Adrenal gland (tissue), 12 donors: ENCODE measurements around the gene LDB3. TPM values are rescaled to one million over a fixed set of nuclear protein-coding genes. Genes with fewer than 3 reads are reported as not detected.
A peak's percentile ranks its signal among the peaks of the same experiment; 100 is the strongest.

Experiments
- DNase-seq, 7 donors: peaks; one replicate each; pipeline ENCODE4 v3.0.0-alpha.2; 2019 to 2020
- H3K27ac ChIP-seq, 5 donors: fragments of 200-600 bp; sonication (generic) in 4 of 5; 1 replicate in 3 of 5; 2 replicates in 2 of 5; pipeline versions ENCODE4 v1.5.1 to v1.8.0; 2016 to 2020; ENCODE audit warnings: mild to moderate bottlenecking in 1 of 5
- H3K27me3 ChIP-seq: fragments of 200-600 bp; 2 replicates; pipeline ENCODE4 v1.8.0; 2021
- H3K36me3 ChIP-seq, 2 donors: fragments of 200-600 bp; replicated peaks in 1 of 2; 1 replicate in 1 of 2; 2 replicates in 1 of 2; pipeline versions ENCODE4 v1.5.1 to v1.8.0; 2018 to 2022
- H3K4me1 ChIP-seq, 2 donors: fragments of 200-600 bp; replicated peaks in 1 of 2; 1 replicate in 1 of 2; 2 replicates in 1 of 2; pipeline versions ENCODE4 v1.5.1 to v1.8.0; 2018 to 2021
- H3K4me3 ChIP-seq, 4 donors: fragments of 200-600 bp; sonication (generic) in 3 of 4; one replicate each; pipeline ENCODE4 v1.5.1; 2016 to 2018
- H3K9me3 ChIP-seq, 3 donors: fragments of 200-600 bp; sonication (generic) in 1 of 3; replicated peaks in 1 of 3; 1 replicate in 2 of 3; 2 replicates in 1 of 3; pipeline versions ENCODE4 v1.5.1 to v1.8.0; 2016 to 2021
- POLR2A ChIP-seq, 2 donors: fragments of 450-650 bp; IDR thresholded peaks; one replicate each; pipeline ENCODE4 v1.6.1; 2017; ENCODE audit warnings: antibody characterized with exemption in 2 of 2, mild to moderate bottlenecking in 2 of 2, moderate library complexity in 1 of 2
- WGBS, 4 donors: extraction: QIAGEN DNeasy Blood & Tissue Kit in 2 of 4; methylation state at CpG; one replicate each; pipeline versions ENCODE4 v1.1.5 to v1.1.7; 2013 to 2017; 5-methylcytosine and 5-hydroxymethylcytosine counted together
- intact Hi-C, 2 donors: fragments of 100-400 bp; cut with DNase I; formaldehyde crosslinking; loops; one replicate each; pipeline versions ENCODE4 v1.14.1 to v1.15.0; 2022 to 2023
- polyA plus RNA-seq, 3 donors: library from polyadenylated mRNA; stranded (reverse); fragments of 200-250 nt in 2 of 3; fragments of 350-450 nt in 1 of 3; fragmentation: Illumina TruSeq in 1 of 3; extraction: RNeasy Lipid Tissue Mini Kit (QIAGEN cat#74804) in 1 of 3; gene quantifications; one replicate each; pipeline ENCODE4 v1.2.3, GENCODE V29; 2013 to 2014
- total RNA-seq, 9 donors: library from RNA; depleted of rRNA in 4 of 9; stranded (reverse); fragments of >200 nt in 4 of 9; fragments of 120-200 nt in 1 of 9; fragmentation: NEBNext Ultra II Directional in 1 of 9; extraction: Animal tissue kit (Norgen Biotek cat#: 25700) in 1 of 9; gene quantifications; one replicate each; pipeline versions ENCODE4 v1.1.0 to v1.2.4, GENCODE V29; 2013 to 2023
- TF ChIP-seq, protein P1 (sequence below), 6 experiments: fragments of 450-650 bp in 4 of 6; fragments of 200-600 bp in 2 of 6; sonication (generic) in 1 of 6; IDR thresholded peaks; 1 replicate in 5 of 6; 2 replicates in 1 of 6; pipeline versions ENCODE4 v1.5.1 to v1.8.0; 2016 to 2021; ENCODE audit warnings: antibody characterized with exemption in 6 of 6, mild to moderate bottlenecking in 2 of 6, moderate library complexity in 1 of 6
- donor health status: healthy with polysubstance abuse.
- donor health status: Bipolar disorder and iron deficiency.
- donor health status: DM: yes; HTN: yes; CAD: no.
- donor health status: DM: no; HTN: no; CAD: no.
- donor health status: DM: no; HTN: no; CAD: no.
- donor health status: DM: yes; HTN: yes; CAD: no.

LDB3 gene
- total and polyA plus RNA-seq, 12 donors = 0.14 to 2.7 (median 0.36) TPM

DNA sequence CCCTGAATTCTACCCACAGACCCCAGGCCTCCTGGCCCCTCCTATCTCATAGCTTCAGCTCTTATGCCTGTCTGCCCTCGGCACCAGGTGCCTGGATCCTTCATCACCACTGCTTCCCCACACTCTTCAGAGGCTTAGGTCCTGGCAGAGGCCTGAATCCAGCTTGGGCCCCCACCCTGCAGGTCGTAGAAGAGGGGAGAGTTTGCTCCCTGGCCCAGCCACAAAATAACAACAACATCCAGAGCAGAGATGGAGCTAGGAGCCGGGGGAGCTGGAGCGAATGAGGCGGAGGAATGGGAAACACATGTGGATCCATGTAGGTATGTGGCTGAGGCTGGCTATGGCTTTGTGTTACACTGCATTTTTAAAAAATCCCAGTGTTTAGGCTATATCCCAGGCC is 21.8 kb upstream of the LDB3 start:
- no peak overlapping the region for H3K4me3 ChIP-seq
- H3K27me3 ChIP-seq = no peaks in the 10 kb centered on the region
- TF ChIP-seq POLR2A (IDR thresholded peaks at IDR 0.05) = no peak
- TF ChIP-seq, protein P1, sequence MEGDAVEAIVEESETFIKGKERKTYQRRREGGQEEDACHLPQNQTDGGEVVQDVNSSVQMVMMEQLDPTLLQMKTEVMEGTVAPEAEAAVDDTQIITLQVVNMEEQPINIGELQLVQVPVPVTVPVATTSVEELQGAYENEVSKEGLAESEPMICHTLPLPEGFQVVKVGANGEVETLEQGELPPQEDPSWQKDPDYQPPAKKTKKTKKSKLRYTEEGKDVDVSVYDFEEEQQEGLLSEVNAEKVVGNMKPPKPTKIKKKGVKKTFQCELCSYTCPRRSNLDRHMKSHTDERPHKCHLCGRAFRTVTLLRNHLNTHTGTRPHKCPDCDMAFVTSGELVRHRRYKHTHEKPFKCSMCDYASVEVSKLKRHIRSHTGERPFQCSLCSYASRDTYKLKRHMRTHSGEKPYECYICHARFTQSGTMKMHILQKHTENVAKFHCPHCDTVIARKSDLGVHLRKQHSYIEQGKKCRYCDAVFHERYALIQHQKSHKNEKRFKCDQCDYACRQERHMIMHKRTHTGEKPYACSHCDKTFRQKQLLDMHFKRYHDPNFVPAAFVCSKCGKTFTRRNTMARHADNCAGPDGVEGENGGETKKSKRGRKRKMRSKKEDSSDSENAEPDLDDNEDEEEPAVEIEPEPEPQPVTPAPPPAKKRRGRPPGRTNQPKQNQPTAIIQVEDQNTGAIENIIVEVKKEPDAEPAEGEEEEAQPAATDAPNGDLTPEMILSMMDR (IDR thresholded peaks at IDR 0.05) = no peak
- no peak for DNase-seq
- H3K9me3 ChIP-seq = no peaks in the 10 kb centered on the region
- peaks cover 8 to 23% of the 10 kb centered on the region in 2 donors for H3K4me1 ChIP-seq
- no peaks in the 10 kb centered on the region for H3K36me3 ChIP-seq
- H3K27ac ChIP-seq = no peak overlapping the region
- intact Hi-C loops = no loop called here
- whole genome bisulfite sequencing, 4 donors = 88 to 96% (median 90%) methylated on average over 4 to 5 of the region's 5 CpGs

DNA sequence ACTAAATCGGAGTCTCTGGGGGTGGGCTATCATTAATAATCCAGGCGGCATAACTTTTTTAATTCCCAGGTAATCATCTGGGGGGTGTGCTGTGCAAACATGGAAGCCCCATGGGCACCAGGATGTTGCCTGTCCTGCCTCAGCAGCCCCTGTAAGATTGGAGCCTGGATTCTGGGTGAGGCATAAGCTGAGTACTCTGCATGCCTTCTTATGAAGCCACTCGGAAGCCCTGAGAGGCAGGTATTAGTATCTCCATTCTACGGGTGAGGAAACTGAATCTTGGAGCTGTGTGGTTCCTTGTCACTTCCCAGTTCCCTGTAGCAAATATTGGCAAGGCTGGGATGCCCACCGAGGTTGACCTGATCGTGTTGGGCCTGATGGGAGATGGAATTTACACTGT is 21.4 kb upstream of the LDB3 start:
- intact Hi-C loops = no loop called here
- DNase-seq = no peak
- no peaks in the 10 kb centered on the region for H3K9me3 ChIP-seq
- no peaks in the 10 kb centered on the region for H3K36me3 ChIP-seq
- H3K27me3 ChIP-seq = no peaks in the 10 kb centered on the region
- H3K27ac ChIP-seq = no peak overlapping the region
- WGBS, 4 donors = 77 to 91% (median 82%) methylated on average over 6 of the region's 6 CpGs
- no peak overlapping the region for H3K4me3 ChIP-seq
- peaks cover 8 to 23% of the 10 kb centered on the region in 2 donors for H3K4me1 ChIP-seq
- TF ChIP-seq, protein P1 (IDR thresholded peaks at IDR 0.05) = no peak
- TF ChIP-seq POLR2A (IDR thresholded peaks at IDR 0.05) = no peak

DNA sequence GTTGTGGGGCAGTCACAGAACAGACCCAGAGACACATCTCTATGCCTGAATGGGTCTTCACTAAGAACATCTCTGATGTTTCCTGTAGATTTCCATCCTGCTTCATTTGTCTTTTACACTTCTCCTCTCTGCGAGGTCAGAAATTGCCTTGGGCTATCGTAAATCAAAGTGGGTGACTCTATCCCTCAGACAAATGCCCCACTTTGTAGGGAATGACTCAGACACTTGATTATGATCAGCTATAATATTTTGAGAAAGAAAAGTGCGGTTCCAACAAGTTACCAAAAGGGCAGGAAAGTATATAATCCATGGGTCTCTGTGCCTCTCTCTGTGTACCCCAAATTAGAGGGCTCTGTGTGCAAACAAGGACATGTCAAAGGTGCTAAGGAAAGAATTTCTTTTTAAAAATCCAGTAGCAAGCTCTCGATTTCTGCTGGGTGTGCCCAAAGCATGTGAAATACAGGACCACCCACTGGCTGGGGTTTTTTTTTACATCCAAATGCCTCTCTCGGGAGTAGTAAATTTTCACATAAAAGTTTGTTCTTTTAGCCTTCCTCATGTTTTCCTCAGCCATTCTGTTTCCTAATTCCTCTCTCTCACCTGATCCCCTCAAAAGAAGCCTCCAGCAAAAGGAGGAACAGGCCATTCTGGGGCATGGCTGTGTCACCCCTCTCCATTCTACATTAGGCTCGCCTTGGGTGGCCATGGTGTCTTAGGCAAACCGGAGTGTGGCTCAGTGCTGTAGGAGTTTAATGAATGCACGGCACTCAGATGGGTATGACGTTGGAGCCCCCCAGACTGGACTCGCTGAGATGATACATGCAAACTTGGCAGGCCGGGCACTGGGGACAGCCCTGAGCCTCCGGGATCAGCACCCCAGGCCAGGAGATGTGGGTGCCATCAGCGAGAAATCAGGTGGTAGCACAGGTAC is 20.3 kb upstream of the LDB3 start:
- intact Hi-C loops = no loop called here
- Histone ChIP-seq H3K27me3 (no peaks in the 10 kb centered on the region), H3K27ac (no peak overlapping the region), H3K4me3 (no peak overlapping the region), H3K36me3 (no peaks in the 10 kb centered on the region), H3K9me3 (no peaks in the 10 kb centered on the region), H3K4me1 (peaks cover 8 to 23% of the 10 kb centered on the region in 2 donors)
- peak in 4 of 7 donors; percentile 15 to 46 (median 22) for DNase-seq
- WGBS, 4 donors = 60 to 77% (median 70%) methylated on average over 8 to 13 of the region's 13 CpGs
- no peak for TF ChIP-seq POLR2A (IDR thresholded peaks at IDR 0.05)
- TF ChIP-seq, protein P1 (IDR thresholded peaks at IDR 0.05) = no peak

DNA sequence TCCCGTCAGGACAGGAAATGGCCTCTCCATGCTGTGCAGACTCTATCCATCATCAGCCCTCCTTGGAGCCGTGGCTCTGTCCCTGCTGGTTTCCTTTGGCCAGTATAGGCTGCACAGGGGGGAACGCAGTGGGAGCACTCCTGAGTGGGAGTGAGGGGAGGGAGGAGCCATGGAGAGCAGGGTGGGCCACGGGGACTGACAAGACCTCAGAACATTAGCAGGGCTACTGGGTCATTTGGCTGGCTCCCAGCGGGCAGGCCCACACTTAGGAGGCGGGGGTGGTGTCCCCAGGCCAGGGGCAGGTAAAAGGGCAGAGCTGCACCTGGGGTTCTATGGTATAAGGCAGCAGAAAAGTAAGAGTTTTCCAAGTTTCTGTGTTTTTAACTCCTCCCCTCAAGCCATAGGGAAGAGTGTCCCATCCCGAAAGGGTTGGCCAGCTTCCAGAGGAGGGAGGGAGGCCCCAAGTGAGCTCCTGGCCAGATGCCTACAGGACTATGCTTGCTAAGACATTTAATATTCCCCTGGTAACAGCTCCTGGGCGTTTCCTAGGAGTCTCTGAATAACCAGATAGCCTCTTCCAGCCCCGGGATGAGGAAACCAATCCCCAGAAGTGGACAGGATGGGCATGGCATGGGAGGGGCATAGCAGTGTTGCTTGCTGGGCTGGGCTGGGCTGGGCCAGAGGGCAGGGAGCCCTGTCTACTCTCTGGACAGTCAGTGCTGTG is 19.4 kb upstream of the LDB3 start:
- intact Hi-C loops = no loop called here
- H3K4me1 ChIP-seq = peaks cover 8 to 23% of the 10 kb centered on the region in 2 donors
- H3K36me3 ChIP-seq = no peaks in the 10 kb centered on the region
- no peaks in the 10 kb centered on the region for H3K9me3 ChIP-seq
- no peak overlapping the region for H3K4me3 ChIP-seq
- no peaks in the 10 kb centered on the region for H3K27me3 ChIP-seq
- peak; percentile 43 to 82 (median 71) for DNase-seq
- no peak overlapping the region for H3K27ac ChIP-seq
- TF ChIP-seq POLR2A (IDR thresholded peaks at IDR 0.05) = no peak
- TF ChIP-seq, protein P1 (IDR thresholded peaks at IDR 0.05) = no peak
- WGBS, 4 donors = 41 to 72% (median 54%) methylated on average over 6 to 9 of the region's 9 CpGs
